Right lobe of liver (tissue), 6 donors: Measurements from ENCODE around the gene LHFPL2. TPM values are rescaled to one million over a fixed set of nuclear protein-coding genes. Genes with fewer than 3 reads are reported as not detected.

Experiments used
- ATAC-seq, 4 donors: fragments of 200-7000 bp; cut with Tn5 transposase; one replicate each; pipeline ENCODE4 v1.9.1; 2020; ENCODE audit warnings: mild to moderate bottlenecking in 4 of 4, moderate library complexity in 4 of 4
- DNase-seq, 3 donors: peaks; one replicate each; pipeline ENCODE4 v3.0.0-alpha.2; 2020
- H3K27ac ChIP-seq, 3 donors: fragments of 200-600 bp; one replicate each; pipeline ENCODE4 v1.8.0; 2022
- H3K27me3 ChIP-seq, 2 donors: fragments of 200-600 bp; one replicate each; pipeline ENCODE4 v1.8.0; 2022
- H3K36me3 ChIP-seq, 4 donors: fragments of 200-600 bp; sonication (generic) in 1 of 4; one replicate each; pipeline versions ENCODE4 v1.5.1 to v1.8.0; 2017 to 2022; ENCODE audit warnings: control low read depth in 1 of 4
- H3K4me1 ChIP-seq, 4 donors: fragments of 200-600 bp; sonication (generic) in 1 of 4; one replicate each; pipeline versions ENCODE4 v1.5.1 to v1.8.0; 2017 to 2022; ENCODE audit warnings: control low read depth in 1 of 4
- H3K4me3 ChIP-seq, 3 donors: fragments of 200-600 bp; one replicate each; pipeline ENCODE4 v1.8.0; 2022
- H3K9me3 ChIP-seq, 4 donors: fragments of 200-600 bp; sonication (generic) in 1 of 4; one replicate each; pipeline versions ENCODE4 v1.5.1 to v1.8.0; 2017 to 2022; ENCODE audit warnings: control low read depth in 1 of 4
- CTCF ChIP-seq, 4 donors: fragments of 200-600 bp in 3 of 4; fragments of 450-650 bp in 1 of 4; IDR thresholded peaks; one replicate each; pipeline versions ENCODE4 v1.5.1 to v1.8.0; 2016 to 2022; ENCODE audit warnings: antibody characterized with exemption in 4 of 4, mild to moderate bottlenecking in 2 of 4
- POLR2A ChIP-seq: fragments of 450-650 bp; IDR thresholded peaks from one replicate; pipeline ENCODE4 v1.6.1; 2017; ENCODE audit warnings: antibody characterized with exemption, mild to moderate bottlenecking
- WGBS: methylation state at CpG from one replicate; pipeline ENCODE4 v1.1.6; 2018; ENCODE audit warnings: low coverage, low lambda C conversion rate; ENCODE audit not compliant: insufficient coverage; ENCODE audit errors: missing lambda C conversion rate; 5-methylcytosine and 5-hydroxymethylcytosine counted together
- intact Hi-C, 2 donors: fragments of 100-400 bp; cut with DNase I; formaldehyde crosslinking; loops; one replicate each; pipeline versions ENCODE4 v1.11.2 to v1.14.1; 2022
- total RNA-seq, 6 experiments: library from RNA; depleted of rRNA in 2 of 6; stranded (reverse); fragments of >200 nt in 2 of 6; fragmentation: NEBNext Ultra II Directional in 3 of 6; extraction: Animal tissue kit (Norgen Biotek cat#: 25700) in 3 of 6; gene quantifications; one replicate each; pipeline versions ENCODE4 v1.1.0 to v1.2.4, GENCODE V29; 2016 to 2023
- donor health status: DM: no; HTN: yes; CAD: no.
- donor health status: DM: no; HTN: no; CAD: no.
- donor health status: DM: no; HTN: no; CAD: no.
- donor health status: DM: no; HTN: yes; CAD: no.
- donor health status: DM: no; HTN: yes; CAD: no.

LHFPL2 gene
- total RNA-seq, 6 experiments from 2014 or later = 2.6 to 11.8 (median 4.3) TPM

GRCh38 chr5:78634634-78635033 lies 13.9 kb downstream of the LHFPL2 start:
- no peaks in the 10 kb centered on the region for H3K36me3 ChIP-seq
- no peak for DNase-seq
- no peak for ATAC-seq
- WGBS = 57% methylated on average over 1 of the region's 3 CpGs
- no peaks in the 10 kb centered on the region for H3K9me3 ChIP-seq
- intact Hi-C loops = no loop called here
- no peak overlapping the region for H3K4me3 ChIP-seq
- H3K4me1 ChIP-seq = no peaks in the 10 kb centered on the region
- no peaks in the 10 kb centered on the region for H3K27me3 ChIP-seq
- TF ChIP-seq POLR2A = no peak
- peak in 2 of 4 donors; percentile 12 to 17 for TF ChIP-seq CTCF (IDR thresholded peaks at IDR 0.05)
- H3K27ac ChIP-seq = no peak overlapping the region

- intact Hi-C loops = no loop called here
- DNase-seq (no peak), ATAC-seq (no peak)
- H3K4me3 ChIP-seq = no peak overlapping the region
- no peaks in the 10 kb centered on the region for H3K36me3 ChIP-seq
- no peaks in the 10 kb centered on the region for H3K4me1 ChIP-seq
- H3K27ac ChIP-seq = no peak overlapping the region
- 85% methylated on average over 4 of the region's 5 CpGs for whole genome bisulfite sequencing
- TF ChIP-seq POLR2A (no peak), CTCF (IDR thresholded peaks at IDR 0.05) (no peak)
- H3K9me3 ChIP-seq = no peaks in the 10 kb centered on the region
- no peaks in the 10 kb centered on the region for H3K27me3 ChIP-seq
Measured at GRCh38 chr5:78634229-78634628, 14.3 kb downstream of the LHFPL2 start.

GRCh38 chr5:78633700-78634099 lies 14.9 kb downstream of the LHFPL2 start:
- Histone ChIP-seq H3K4me3 (no peak overlapping the region), H3K4me1 (no peaks in the 10 kb centered on the region), H3K27me3 (no peaks in the 10 kb centered on the region), H3K36me3 (no peaks in the 10 kb centered on the region), H3K9me3 (no peaks in the 10 kb centered on the region), H3K27ac (no peak overlapping the region)
- no peak for DNase-seq
- no peak for ATAC-seq
- TF ChIP-seq CTCF (IDR thresholded peaks at IDR 0.05) (no peak), POLR2A (no peak)
- WGBS = 55% methylated on average over 2 of the region's 2 CpGs
- intact Hi-C loops = no loop called here

GRCh38 chr5:78632467-78632866 lies 16.1 kb downstream of the LHFPL2 start:
- no peak overlapping the region for H3K4me3 ChIP-seq
- DNase-seq = no peak
- H3K27ac ChIP-seq = no peak overlapping the region
- H3K36me3 ChIP-seq = no peaks in the 10 kb centered on the region
- 80% methylated on average over 2 of the region's 2 CpGs for WGBS
- no peaks in the 10 kb centered on the region for H3K4me1 ChIP-seq
- ATAC-seq = no peak
- no peaks in the 10 kb centered on the region for H3K9me3 ChIP-seq
- H3K27me3 ChIP-seq = no peaks in the 10 kb centered on the region
- TF ChIP-seq CTCF (IDR thresholded peaks at IDR 0.05) (no peak), POLR2A (no peak)
- intact Hi-C loops = no loop called here

GRCh38 chr5:78631931-78632330 lies 16.6 kb downstream of the LHFPL2 start:
- no peak overlapping the region for H3K27ac ChIP-seq
- H3K36me3 ChIP-seq = no peaks in the 10 kb centered on the region
- no peaks in the 10 kb centered on the region for H3K9me3 ChIP-seq
- intact Hi-C loops = no loop called here
- H3K4me3 ChIP-seq = no peak overlapping the region
- no peaks in the 10 kb centered on the region for H3K27me3 ChIP-seq
- TF ChIP-seq POLR2A (no peak), CTCF (IDR thresholded peaks at IDR 0.05) (no peak)
- ATAC-seq (no peak), DNase-seq (no peak)
- no peaks in the 10 kb centered on the region for H3K4me1 ChIP-seq
- WGBS = 88% methylated on average over 2 of the region's 2 CpGs
